HCT116 (cell line): ENCODE results near the gene PRRX1. TPM values are rescaled to one million over a fixed set of nuclear protein-coding genes. Genes with fewer than 3 reads are reported as not detected.

Experiments
- ATAC-seq: fragments of 200-7000 bp; cut with Tn5 transposase; 2 replicates; pipeline ENCODE4 v1.9.1; 2020; ENCODE audit warnings: mild to moderate bottlenecking, moderate library complexity
- BruUV-seq: library from RNA; stranded (reverse); fragments of 400-500 nt; replicated peaks from 2 replicates; lab custom pipeline; 2021; lab: Mats Ljungman, UMichigan
- CTCF ChIA-PET: fragments of 300-600 bp; sonication (Branson Sonifier 250); formaldehyde crosslinking; loops from one replicate; lab custom pipeline; 2021; ENCODE audit warnings: antibody characterized with exemption; lab: Charles Lee
- POLR2A ChIA-PET: fragments of 300-600, 350-600 bp; sonication (Branson Sonifier 250); formaldehyde crosslinking; loops from one replicate; lab custom pipeline; 2021; ENCODE audit warnings: antibody characterized with exemption; lab: Charles Lee
- RAD21 ChIA-PET, 2 experiments: fragments of 300-600 bp; sonication (Branson Sonifier 250); formaldehyde crosslinking; loops; one replicate each; lab custom pipeline; 2023; ENCODE audit warnings: low total read pairs in 2 of 2; ENCODE audit not compliant: uncharacterized antibody in 2 of 2, unreplicated experiment in 2 of 2, low non-redundant PET in 1 of 2; lab: Charles Lee
- DNase-seq: peaks from one replicate; pipeline ENCODE4 v3.0.0-alpha.2; 2010; ENCODE audit warnings: low read depth, low spot score
- H2AFZ ChIP-seq: fragments of 200-600 bp; shearing (Covaris generic), sonication (generic); 2 replicates; pipeline ENCODE4 v1.6.1; 2017; ENCODE audit warnings: low read depth, mixed run types, mixed read lengths, antibody characterized with exemption, low read length; ENCODE audit not compliant: poor library complexity, severe bottlenecking
- H3K27ac ChIP-seq: 2 replicates; pipeline ENCODE4 v1.5.1; 2012; ENCODE audit warnings: low read depth, low read length
- H3K27me3 ChIP-seq: fragments of 200-600 bp; sonication (generic); 2 replicates; pipeline ENCODE4 v1.6.1; 2016; ENCODE audit warnings: mixed run types, low read length, mixed read lengths; ENCODE audit not compliant: insufficient read depth
- H3K36me3 ChIP-seq, 2 experiments: fragments of 200-500 bp in 1 of 2; fragments of 200-600 bp in 1 of 2; sonication (Bioruptor generic) in 1 of 2; sonication (generic) in 1 of 2; 2 replicates each; pipeline versions ENCODE4 v1.5.1 to v1.6.1; 2014 to 2016; ENCODE audit warnings: low read length in 2 of 2, inconsistent platforms in 1 of 2, mixed read lengths in 1 of 2, mixed run types in 1 of 2; ENCODE audit not compliant: insufficient read depth in 2 of 2, control insufficient read depth in 1 of 2
- H3K4me1 ChIP-seq, 2 experiments: fragments of 200-600 bp in 1 of 2; sonication (generic) in 1 of 2; 2 replicates each; pipeline versions ENCODE4 v1.5.1 to v1.6.1; 2012 to 2017; ENCODE audit warnings: low read length in 2 of 2, inconsistent platforms in 1 of 2, mild to moderate bottlenecking in 1 of 2, mixed read lengths in 1 of 2, mixed run types in 1 of 2, moderate library complexity in 1 of 2; ENCODE audit not compliant: insufficient read depth in 2 of 2, control insufficient read depth in 1 of 2
- H3K4me2 ChIP-seq: fragments of 200-600 bp; sonication (generic); 2 replicates; pipeline ENCODE4 v1.6.1; 2017; ENCODE audit warnings: mixed run types, low read length, mixed read lengths
- H3K4me3 ChIP-seq, 2 experiments: fragments of 200-600 bp in 1 of 2; sonication (generic) in 1 of 2; replicated peaks in 1 of 2; 2 replicates each; pipeline ENCODE4 v1.5.1; 2011 to 2016; ENCODE audit warnings: low read length in 2 of 2, control low read depth in 1 of 2, low read depth in 1 of 2, mild to moderate bottlenecking in 1 of 2, mixed read lengths in 1 of 2, mixed run types in 1 of 2
- H3K79me2 ChIP-seq: fragments of 200-600 bp; sonication (generic); 2 replicates; pipeline ENCODE4 v1.6.1; 2017; ENCODE audit warnings: mild to moderate bottlenecking, mixed run types, low read length, moderate library complexity, mixed read lengths; ENCODE audit not compliant: insufficient read depth
- H3K9ac ChIP-seq: fragments of 200-600 bp; sonication (generic); 2 replicates; pipeline ENCODE4 v1.6.1; 2016; ENCODE audit warnings: low read length, mixed read lengths
- H3K9me2 ChIP-seq: fragments of 200-600 bp; sonication (generic), shearing (Covaris generic); 2 replicates; pipeline ENCODE4 v1.6.1; 2017; ENCODE audit warnings: mixed run types, mild to moderate bottlenecking, moderate library complexity; ENCODE audit not compliant: insufficient read depth
- H3K9me3 ChIP-seq, 2 experiments: fragments of 200-500 bp in 1 of 2; fragments of 200-600 bp in 1 of 2; sonication (Bioruptor generic) in 1 of 2; sonication (generic) in 1 of 2; 2 replicates each; pipeline ENCODE4 v1.6.1; 2014 to 2017; ENCODE audit warnings: low read length in 2 of 2, mixed read lengths in 2 of 2, inconsistent platforms in 1 of 2, low read depth in 1 of 2, mild to moderate bottlenecking in 1 of 2, mixed run types in 1 of 2, moderate library complexity in 1 of 2; ENCODE audit not compliant: control insufficient read depth in 1 of 2, insufficient read depth in 1 of 2
- H4K20me1 ChIP-seq: fragments of 200-600 bp; sonication (generic), shearing (Covaris generic); 2 replicates; pipeline ENCODE4 v1.6.1; 2017; ENCODE audit warnings: mixed run types, mild to moderate bottlenecking, moderate library complexity; ENCODE audit not compliant: insufficient read depth
- CBX3 ChIP-seq: IDR thresholded peaks from 2 replicates; pipeline ENCODE4 v1.6.1; 2012; ENCODE audit warnings: low read depth
- ELF1 ChIP-seq: IDR thresholded peaks from 2 replicates; pipeline ENCODE4 v1.6.1; 2012; ENCODE audit warnings: low read depth, borderline replicate concordance
- EZH2 ChIP-seq: fragments of 200-600 bp; sonication (generic); IDR thresholded peaks from 2 replicates; pipeline ENCODE4 v1.6.1; 2017; ENCODE audit warnings: antibody characterized with exemption, mixed run types
- EZH2phosphoT487 ChIP-seq: fragments of 200-600 bp; IDR thresholded peaks from 2 replicates; pipeline ENCODE4 v1.6.1; 2018; ENCODE audit warnings: antibody characterized with exemption, borderline replicate concordance
- MAX ChIP-seq: IDR thresholded peaks from 2 replicates; pipeline ENCODE4 v1.6.1; 2012
- POLR2AphosphoS5 ChIP-seq: IDR thresholded peaks from 2 replicates; pipeline ENCODE4 v1.6.1; 2011; ENCODE audit warnings: mild to moderate bottlenecking, low read depth, low read length, moderate library complexity
- RAD21 ChIP-seq: IDR thresholded peaks from 2 replicates; pipeline ENCODE4 v1.6.1; 2012; ENCODE audit warnings: low read depth, mild to moderate bottlenecking
- SP1 ChIP-seq: IDR thresholded peaks from 2 replicates; pipeline ENCODE4 v1.6.1; 2012; ENCODE audit warnings: low read depth
- TCF7L2 ChIP-seq: IDR thresholded peaks from 2 replicates; pipeline ENCODE4 v1.7.0; 2011; ENCODE audit warnings: borderline replicate concordance, inconsistent platforms; ENCODE audit not compliant: insufficient read depth, insufficient read length; ENCODE audit errors: extremely low read depth
- ZBTB33 ChIP-seq: IDR thresholded peaks from 2 replicates; pipeline ENCODE4 v1.6.1; 2011; ENCODE audit warnings: mild to moderate bottlenecking, low read length, moderate library complexity; ENCODE audit not compliant: insufficient replicate concordance; ENCODE audit errors: extremely low read depth
- ZFX ChIP-seq: fragments of 450-650 bp; IDR thresholded peaks from 2 replicates; pipeline ENCODE4 v1.6.1; 2017
- intact Hi-C: fragments of 100-400 bp; cut with micrococcal nuclease; formaldehyde crosslinking; loops from 2 replicates; pipeline ENCODE4 v1.10.0; 2022
- total RNA-seq: library from RNA; stranded (reverse); gene quantifications from one replicate; pipeline ENCODE4 v1.2.1, GENCODE V29; 2021; ENCODE audit not compliant: unreplicated experiment

Gene PRRX1
- total RNA-seq, 1 experiment from 2014 or later, result 0.37 TPM

GRCh38 chr1:170723518-170723917 lies 59.6 kb downstream of the PRRX1 start (continued):
- TF ChIP-seq ZBTB33, result no peak
- no peak for TF ChIP-seq SP1
- no peak for TF ChIP-seq MAX
- TF ChIP-seq EZH2, result no peak

DNA sequence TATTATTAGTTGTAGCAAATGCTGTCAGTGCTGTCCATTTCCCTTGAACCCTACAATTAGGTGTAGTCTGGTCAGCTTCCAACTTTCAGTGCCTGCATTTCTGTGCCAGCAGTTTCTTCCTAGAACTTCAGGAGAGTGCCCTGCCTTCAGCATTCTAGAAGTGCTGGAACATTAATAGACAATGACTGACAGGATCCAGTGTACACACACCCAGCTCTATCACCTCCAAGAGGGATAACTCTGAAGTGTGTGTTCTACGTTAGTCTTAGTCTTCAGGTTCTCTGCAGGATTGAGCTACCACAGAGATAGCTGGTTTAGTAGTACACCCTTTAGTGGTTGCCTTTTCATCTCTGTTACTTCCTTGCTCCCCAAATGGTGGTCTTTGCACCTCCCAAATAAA lies 61.4 kb downstream of the PRRX1 start:
- no peaks in the 10 kb centered on the region for H3K9me2 ChIP-seq
- no peak overlapping the region for H3K4me3 ChIP-seq
- RAD21 ChIA-PET, result interaction anchor here in 1 of 2 experiments (0.8 kb wide), 1 partner anchor 630 kb away, joined by 3 read pairs; no protein-coding TSS in a partner anchor
- H3K79me2 ChIP-seq, result no peaks in the 10 kb centered on the region
- POLR2A ChIA-PET, result no interaction called here
- DNase-seq (no peak), ATAC-seq (no peak)
- no peak overlapping the region for H2AFZ ChIP-seq
- no peaks in the 10 kb centered on the region for H4K20me1 ChIP-seq
- no peaks in the 10 kb centered on the region for H3K36me3 ChIP-seq
- no peak for TF ChIP-seq ELF1
- no peak for TF ChIP-seq RAD21
- TF ChIP-seq POLR2AphosphoS5, result no peak
- no peak for TF ChIP-seq CBX3
- TF ChIP-seq SP1, result no peak
- TF ChIP-seq EZH2phosphoT487, result no peak
- TF ChIP-seq TCF7L2, result no peak
- no peak for TF ChIP-seq ZFX
- H3K4me1 ChIP-seq, result no peaks in the 10 kb centered on the region
- no peak overlapping the region for H3K4me2 ChIP-seq
- no peaks in the 10 kb centered on the region for H3K27me3 ChIP-seq
- CTCF ChIA-PET, result no interaction called here
- H3K27ac ChIP-seq, result no peak overlapping the region
- intact Hi-C loops, result no loop called here
- BruUV-seq, result no TSS peak
- H3K9ac ChIP-seq, result no peak overlapping the region
- no peaks in the 10 kb centered on the region for H3K9me3 ChIP-seq
